GM21390 (cell line): ENCODE measurements around the gene TAS1R1.
A peak's percentile ranks its signal among the peaks of the same experiment; 100 is the strongest.
"Not testable (repeated sequence)": the region's sequence is repeated elsewhere in the genome, so short reads cannot be mapped to it uniquely, and the experiment has no call there.

Experiments
- ATAC-seq: cut with Tn5 transposase; IDR thresholded peaks from one replicate; pipeline ENCODE4 v1.9.1; 2021; ENCODE audit not compliant: unreplicated experiment

TAS1R1 gene

DNA sequence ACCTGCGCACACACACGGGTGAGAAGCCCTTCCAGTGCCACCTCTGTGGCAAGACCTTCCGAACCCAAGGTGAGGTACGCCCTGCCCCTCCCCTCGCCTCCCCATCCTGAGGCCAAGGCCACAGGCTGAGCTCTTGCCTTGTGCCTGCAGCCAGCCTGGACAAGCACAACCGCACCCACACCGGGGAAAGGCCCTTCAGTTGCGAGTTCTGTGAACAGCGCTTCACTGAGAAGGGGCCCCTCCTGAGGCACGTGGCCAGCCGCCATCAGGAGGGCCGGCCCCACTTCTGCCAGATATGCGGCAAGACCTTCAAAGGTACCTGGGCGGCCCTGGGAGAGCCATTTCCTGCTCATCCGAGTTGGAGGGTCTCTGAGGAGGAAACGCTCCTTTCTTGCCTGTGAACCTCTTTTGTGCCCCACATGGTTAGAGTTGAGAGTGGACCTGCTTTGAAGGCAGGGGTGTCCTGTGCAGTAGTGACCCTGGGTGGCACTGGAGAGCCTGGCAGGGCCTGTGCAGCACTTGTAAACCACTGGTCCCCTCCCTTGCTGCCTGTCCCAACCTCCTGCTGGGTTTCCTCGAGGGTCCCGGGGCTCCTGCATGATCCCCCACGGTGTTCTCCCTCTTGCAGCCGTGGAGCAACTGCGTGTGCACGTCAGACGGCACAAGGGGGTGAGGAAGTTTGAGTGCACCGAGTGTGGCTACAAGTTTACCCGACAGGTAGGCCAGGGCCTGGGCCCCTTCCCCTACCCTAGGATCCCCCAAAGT lies 33.2 kb downstream of the TAS1R1 start:
- no peak for ATAC-seq

DNA sequence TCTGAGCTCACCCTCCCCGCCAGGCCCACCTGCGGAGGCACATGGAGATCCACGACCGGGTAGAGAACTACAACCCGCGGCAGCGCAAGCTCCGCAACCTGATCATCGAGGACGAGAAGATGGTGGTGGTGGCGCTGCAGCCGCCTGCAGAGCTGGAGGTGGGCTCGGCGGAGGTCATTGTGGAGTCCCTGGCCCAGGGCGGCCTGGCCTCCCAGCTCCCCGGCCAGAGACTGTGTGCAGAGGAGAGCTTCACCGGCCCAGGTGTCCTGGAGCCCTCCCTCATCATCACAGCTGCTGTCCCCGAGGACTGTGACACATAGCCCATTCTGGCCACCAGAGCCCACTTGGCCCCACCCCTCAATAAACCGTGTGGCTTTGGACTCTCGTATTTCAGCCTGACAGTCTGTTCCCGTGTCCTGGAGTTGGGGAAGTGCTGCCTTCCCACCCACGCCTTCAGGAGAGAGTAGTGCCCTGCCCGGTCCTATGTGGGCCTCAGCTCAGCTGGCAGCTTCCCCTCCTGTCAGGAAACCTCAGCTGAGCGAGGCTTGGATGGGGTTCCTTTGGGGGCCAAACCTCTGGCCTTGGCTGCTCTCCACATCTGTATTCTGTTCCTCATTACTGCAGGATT lies 33.9 kb downstream of the TAS1R1 start:
- no peak for ATAC-seq

DNA sequence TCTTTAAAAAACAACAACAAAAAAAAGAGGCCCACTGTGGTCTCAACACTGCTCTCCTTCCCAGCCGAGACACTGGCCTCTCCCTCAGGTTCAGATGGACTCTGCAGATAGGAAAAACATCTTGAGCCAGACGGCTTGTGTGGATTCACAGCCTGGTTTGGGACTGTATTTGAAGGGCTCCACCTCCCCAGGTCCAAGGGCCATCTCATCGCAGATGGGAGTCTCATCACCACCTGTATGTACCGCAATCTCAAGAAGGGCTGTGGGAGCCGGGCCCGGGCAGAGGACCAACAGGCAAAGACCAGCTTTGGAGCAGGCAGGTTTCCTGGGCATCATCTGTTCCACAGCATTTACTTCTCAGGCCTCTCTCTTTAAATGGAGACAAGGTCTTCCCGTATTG lies 34.9 kb downstream of the TAS1R1 start:
- no peak for ATAC-seq

DNA sequence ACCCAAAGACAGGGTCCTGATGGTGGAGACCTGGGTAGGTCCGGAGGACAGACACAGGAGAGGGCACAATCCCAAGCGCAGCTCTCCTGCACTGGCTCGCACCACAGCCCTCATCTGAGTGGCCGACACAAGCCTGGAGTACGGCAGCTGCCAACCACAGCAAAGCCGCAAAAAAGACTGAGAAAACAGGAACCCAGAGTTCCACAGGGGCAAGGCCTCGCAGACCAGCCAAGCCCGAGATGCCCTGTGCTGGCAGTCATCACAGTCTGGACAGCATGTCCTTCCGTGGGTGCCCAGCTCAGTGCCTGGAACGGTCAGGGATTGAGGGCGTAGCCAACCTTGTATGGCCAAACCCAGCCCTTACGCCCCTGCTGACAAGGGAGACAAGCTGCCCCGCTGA lies 36.1 kb downstream of the TAS1R1 start:
- ATAC-seq, result no peak

DNA sequence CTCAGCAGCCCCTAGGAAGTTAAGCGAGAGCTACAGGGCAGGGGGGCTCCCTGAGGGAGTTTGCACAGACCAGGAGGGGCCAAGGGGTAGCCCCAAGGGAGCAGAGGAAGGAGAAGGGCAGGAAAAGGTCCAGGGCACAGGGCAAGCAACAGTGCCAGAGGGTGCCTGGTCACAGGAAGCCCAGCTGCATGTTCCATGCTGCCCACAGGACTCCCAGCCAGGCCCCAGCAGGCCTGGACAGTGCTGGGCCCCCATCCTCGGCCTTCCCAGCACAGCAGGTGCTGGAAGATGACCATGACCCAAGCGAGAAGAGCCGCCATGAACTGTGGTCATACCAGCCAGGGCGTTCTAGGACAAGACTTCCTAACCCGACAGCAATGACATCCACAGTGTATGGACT lies 36.5 kb downstream of the TAS1R1 start:
- ATAC-seq, result no peak

DNA sequence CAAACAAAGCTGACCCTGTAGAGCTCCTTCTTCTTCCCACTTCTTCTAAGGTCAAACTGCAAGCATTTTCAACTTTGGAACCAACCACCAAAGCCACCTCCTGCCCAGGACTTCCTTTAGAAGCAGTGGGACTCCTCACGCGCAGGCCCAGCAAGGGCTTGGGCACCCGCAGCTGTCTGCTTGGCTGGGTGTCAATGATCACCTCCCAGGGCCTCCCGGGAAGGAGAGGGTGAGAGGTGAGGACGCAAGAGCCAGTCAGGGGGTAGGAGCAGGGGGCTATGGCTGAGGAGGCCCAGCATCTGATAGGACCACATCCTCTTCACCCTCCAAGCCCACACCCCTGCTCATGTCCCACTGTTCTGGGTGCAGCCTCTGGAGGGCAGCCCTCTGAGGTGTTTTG lies 37.3 kb downstream of the TAS1R1 start:
- no peak for ATAC-seq

DNA sequence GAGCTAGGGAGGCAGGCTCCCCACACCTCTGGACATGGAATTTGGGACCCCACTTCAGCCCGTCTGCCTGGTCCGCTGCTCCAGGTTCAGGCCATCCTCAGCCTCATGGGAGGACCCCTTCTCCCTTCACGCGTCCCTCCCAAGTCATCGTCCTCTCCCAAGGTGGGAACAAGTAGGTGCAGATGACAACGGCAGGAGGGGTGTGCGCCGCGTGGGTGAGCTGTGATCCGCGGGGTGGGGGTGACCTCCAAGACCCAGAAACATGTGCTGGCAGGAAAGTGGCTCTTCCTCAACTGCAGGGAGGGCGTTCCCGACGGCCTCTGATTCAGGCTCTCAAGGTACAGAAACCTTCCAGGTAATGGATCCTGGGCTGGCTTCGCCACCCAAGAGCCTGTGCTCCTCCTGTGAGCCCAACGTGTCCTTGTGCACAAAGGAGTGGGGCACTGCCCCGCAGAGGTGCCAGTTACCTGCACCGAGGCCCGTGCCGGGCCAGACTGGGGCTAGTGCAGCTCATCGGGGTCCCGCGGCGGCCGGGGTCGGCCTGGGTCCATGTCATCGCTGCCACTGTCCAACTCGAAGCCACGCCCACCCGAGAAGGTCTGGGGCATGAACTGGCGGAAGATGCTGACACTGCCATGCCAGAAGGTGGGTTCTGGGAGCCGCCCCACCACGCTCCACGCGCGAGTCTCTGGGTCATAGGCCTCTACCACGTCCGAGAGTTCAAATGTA lies 37.9 kb downstream of the TAS1R1 start:
- no peak for ATAC-seq

DNA sequence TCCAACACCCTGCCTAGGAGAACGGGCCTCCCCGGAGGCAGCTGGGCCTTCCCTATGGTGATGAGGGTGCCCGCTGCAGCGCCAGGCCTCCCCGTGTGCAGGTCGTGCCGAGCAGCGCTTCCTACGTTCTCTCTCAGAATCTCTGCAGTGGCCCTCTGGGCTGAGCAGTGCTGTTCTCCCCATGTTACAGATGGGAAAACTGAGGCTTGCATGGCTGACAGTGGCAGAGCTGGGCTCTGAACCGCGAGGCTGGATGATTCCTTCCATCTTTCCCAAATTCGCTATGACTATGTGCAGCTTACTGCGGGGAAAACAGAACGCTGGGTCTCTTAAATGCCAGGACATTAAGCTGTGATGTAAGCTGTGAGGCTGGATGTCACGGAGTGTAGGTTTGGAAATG lies 38.7 kb downstream of the TAS1R1 start:
- ATAC-seq, result no peak

DNA sequence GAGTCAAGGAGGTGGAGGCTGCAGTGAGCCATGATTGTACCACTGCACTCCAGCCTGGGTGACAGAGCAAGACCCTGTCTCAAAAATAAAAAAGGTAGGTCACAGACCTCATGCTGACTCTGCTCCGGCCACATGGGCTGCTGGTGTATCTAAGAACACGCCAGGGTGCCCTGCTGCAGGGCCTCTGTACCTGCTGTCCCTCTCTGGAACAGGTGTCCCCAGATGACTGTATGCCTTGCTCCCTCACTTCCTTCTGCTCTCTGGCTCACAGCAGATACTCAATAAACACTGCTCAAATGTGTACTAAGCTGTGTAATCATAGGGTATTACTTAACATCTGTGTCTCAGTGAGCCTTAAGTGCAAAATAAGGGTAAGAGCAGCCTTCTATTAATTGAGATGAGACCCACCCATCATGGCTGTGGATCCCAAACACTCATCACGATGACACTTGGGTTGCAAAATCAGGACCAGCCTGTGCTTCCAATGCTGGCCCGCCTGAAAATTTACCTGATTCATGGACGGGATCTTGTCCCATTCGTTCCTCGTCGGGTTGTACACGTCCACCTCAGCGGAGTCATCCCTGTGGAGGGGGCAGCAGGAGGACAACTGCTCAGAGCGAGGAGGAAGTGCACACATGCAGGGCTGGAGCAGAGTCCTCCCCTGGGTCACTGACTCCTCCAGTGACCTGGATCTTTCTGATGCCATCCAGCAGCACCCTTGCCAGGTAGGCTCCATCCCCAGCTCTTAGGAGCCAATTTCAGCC lies 40.1 kb downstream of the TAS1R1 start:
- ATAC-seq, result no peak

DNA sequence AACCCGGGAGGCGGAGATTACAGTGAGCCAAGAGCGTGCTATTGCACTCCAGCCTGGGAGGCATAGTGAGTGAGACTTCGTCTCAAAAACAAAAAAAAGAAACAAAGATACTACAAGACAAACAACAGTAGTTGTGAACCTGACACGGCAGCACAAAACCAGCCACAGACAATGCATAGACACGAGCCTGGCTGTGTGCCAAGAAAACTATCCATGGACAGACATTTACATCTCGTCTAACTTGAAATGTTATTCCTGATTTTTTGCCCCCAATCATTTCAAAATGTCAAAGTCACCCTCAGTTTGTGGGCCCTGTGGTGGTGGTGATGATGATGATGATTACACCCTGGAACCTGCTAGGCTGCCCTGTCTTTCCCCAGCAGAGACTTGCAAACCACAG lies 41.2 kb downstream of the TAS1R1 start:
- no peak for ATAC-seq

DNA sequence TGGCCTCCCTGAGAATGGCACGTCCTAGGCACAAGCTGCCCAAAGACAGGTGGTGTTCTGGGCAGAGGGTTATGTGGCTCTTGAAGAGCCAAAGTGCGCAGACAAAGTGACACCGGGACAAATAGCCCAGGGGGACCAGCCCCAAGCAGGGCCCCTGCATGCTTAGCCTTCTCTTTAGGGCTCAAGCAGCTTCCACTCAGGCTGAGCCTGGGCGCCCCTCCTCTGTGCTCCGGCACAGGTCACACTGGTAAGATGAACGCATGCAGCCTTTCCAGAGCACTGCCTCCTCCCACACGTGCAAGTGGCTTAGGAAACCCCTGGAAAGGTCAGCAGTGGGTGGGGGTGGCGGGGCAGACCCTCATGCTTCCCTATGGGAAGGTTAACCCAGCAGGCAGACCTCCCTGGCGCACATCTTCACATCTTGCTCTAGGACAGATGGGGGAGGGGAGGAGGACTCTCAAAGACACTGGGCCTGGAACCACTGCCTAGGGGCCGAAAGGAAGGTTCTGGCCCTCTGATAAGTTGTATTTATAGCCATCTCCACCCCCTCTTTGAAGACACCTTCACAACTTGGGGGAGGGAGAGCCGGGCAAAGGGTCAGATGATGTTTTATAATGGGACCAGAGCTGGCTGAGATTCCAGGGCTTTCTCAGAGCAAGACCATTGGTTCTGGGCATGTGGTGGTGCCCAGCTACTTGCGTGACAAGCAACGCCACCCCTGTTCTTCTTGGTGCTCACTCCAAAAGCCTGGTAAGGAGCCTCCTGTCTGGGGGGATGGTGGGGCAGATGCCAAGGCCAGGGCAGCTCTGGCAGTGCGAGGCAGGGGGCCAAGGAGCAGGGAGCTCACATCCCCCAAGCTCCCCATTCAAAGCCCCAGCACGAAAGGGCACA lies 42.0 kb downstream of the TAS1R1 start:
- ATAC-seq, result no peak

DNA sequence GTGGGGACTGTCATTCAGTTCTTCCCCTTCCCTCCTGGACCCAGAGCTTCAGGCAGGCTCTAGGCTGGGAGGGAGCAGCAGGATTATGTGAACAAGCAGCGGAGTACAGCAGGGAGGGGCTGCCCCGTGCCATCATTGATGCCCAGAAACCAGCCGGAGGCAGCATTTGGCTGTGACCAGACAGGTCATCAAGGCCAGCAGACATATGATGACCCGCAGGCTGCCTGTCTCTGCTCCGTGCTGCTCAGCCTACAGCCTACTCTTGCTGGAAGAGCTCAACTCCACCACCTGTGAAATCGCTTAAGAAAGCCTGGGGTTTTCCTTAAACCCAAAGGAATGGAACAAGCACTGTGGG lies 42.6 kb downstream of the TAS1R1 start:
- no peak for ATAC-seq

DNA sequence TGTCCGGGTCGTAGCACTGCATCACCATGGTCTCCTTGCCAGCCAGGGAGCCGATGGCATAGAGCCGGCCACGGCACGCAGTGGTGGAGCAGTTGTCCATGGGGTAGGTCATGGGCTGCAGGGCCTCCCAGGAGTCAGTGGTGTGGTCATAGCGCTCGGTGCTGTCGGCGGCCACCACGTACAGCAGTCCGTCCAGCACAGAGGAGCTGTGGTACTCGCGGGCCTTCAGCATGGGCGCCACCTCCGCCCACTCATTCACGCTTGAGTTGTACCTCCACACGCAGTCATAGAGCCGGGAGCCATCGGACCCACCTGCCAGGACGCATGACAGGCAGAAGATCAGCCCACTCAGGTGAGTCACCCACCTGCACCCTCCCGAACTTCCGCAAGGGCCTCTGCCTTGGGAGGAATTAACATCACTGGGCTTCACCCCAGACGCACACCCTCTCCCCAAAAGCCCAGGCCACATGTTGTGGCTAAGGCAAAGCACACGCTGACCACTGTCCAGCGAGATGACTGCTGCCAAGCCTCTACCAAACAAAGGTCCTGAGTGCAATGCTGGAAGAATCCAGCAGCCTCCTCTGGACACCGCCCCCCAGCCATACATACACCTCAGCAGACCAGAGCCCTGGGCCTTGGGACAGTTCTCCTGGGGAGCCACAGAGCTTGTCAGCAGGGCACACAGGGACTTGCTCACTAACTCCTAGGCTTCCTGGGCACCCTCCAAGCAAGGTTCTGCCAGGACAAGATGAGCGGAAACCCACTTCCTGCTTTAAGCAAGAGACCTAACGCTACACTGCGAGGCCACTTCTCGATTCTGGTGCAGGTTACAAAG lies 44.3 kb downstream of the TAS1R1 start:
- ATAC-seq, result no peak

DNA sequence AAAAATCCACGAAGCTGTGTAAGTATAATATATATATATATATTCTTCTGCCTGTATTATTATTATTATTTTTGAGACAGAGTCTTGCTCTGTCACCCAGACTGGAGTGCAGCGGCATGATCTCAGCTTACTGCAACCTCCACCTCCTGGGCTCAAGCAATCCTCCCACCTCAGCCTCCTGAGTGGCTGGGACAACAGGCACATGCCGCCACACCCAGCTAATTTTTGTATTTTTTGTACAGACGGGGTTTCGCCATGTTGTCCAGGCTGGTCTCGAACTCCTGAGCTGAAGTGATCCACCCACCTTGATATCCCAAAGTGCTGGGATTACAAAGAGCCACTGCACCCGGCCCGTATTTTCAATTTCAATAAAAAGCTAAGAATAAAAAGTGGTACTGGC lies 44.9 kb downstream of the TAS1R1 start:
- not testable (repeated sequence) for ATAC-seq

DNA sequence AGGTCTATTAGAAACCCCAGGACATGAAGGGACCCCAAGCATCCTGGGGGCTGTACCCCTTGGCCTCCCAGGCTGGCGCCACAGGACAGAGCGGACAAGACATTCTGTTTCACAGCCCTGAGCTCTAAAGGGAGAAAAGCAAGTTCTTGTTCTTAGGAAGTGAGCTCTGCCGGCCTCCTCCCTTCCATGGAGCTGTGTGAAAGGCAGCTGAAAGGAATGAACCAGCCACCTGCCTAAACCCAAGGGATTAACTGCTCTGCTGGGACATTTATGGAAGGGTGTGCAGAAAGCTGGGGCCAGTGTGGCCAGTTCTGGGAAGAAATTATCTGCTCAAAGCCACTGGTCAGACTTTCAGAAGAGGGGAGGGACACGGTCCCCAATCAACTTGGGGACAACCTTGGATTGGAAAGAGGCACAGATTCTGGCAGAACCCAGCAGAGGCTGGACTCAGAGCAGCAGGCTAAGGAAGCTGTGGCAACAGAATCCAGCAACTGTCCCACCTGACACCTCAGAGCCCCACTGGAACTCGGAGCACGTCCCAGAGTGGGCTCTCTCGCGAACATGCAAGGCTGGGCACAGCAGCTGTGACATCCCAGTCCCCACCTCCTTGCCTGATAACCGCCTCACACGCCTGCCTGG lies 45.4 kb downstream of the TAS1R1 start:
- ATAC-seq, result peak; percentile 2

DNA sequence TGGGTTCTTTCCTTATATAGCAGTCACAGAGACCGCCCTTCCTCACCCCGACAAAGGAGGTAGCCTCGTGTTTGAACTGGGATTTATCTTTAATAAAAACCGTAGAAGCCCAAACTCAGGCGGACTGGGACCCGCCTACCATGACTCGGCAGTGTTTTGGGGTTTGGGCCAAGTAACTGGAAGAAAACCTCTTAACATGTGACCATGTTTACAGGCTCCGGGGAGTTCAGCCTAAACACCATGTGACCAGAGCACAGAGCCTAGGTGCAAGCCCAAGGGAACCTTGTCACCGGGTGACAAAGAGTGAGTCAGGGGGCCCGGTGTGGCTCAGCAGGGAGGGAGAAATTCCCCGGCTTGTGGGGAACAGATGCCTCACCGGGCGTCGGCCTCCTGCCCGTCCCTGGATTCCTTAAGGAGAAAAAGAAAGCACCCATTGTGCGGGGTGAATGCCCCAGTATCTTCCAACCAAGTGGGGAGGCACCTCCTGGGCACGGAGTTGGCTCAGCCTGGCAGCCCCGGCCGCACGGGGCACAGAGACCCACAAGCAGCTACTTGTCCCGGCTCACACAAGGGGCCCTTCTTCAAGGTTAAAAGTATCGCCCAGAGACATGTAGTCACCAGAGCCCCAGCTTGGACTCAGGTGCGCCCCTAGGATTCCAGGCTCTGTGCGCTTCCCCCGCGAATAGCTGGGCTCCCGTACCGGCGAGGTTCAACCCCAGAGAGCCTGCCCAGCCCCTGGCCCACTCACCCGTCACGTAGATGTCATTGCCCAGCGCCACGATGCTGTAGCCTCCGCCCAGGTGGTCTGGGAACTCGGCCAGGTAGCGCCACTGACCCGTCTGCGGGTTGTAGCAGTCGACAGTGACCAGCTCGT lies 46.2 kb downstream of the TAS1R1 start:
- ATAC-seq, result peak; percentile 31

DNA sequence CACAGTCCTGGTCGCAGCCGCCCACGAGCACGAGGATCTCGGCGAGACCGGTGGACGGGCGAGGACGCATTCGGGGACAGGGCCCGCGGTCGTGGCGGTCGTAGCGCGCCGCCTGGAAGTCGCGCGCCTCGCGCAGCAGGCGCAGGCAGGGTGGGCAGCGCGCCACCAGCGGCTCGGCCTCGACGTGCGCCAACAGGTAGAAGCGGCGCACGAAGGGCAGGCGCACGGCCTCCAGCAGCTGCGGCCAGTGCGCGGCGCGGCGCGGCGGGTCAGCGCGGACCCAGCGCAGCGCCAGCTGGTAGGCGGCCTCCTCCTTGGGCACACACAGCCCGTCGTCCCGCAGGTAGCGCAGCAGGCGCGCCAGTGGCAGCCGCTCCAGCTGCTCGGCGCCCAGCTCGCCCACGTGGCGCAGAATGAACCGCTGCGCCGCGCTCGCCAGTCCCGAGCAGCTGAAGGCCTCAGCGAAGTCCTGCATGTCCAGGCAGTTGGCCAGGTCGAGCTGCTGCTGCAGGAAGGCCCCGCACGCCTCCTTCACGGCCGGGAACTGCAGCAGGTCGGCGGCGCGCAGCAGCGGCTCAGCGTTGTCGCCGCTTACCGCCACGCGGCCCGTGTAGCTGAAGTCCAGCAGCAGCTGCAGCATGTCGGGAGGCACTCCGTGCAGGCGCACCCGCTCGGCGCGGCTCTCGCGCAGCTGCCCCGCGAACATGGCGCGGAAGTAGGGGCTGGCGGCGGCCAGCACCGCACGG lies 47.0 kb downstream of the TAS1R1 start:
- ATAC-seq, result peak; percentile 35
